Endothelial cell of umbilical vein (primary cell): ENCODE measurements around the gene PIGZ.

ENCODE experiments used
- CTCF ChIP-seq, 2 donors: IDR thresholded peaks; 1 replicate in 1 of 2; 2 replicates in 1 of 2; pipeline ENCODE4 v1.5.1; 2011; ENCODE audit warnings: low read length in 2 of 2, mild to moderate bottlenecking in 2 of 2, moderate library complexity in 2 of 2, control low read depth in 1 of 2, inconsistent platforms in 1 of 2, low read depth in 1 of 2; ENCODE audit not compliant: insufficient read depth in 1 of 2; ENCODE audit errors: extremely low read depth in 1 of 2
- POLR2A ChIP-seq: IDR thresholded peaks from 2 replicates; pipeline ENCODE4 v1.6.1; 2012; ENCODE audit warnings: low read depth, mild to moderate bottlenecking, control low read depth, low read length

DNA sequence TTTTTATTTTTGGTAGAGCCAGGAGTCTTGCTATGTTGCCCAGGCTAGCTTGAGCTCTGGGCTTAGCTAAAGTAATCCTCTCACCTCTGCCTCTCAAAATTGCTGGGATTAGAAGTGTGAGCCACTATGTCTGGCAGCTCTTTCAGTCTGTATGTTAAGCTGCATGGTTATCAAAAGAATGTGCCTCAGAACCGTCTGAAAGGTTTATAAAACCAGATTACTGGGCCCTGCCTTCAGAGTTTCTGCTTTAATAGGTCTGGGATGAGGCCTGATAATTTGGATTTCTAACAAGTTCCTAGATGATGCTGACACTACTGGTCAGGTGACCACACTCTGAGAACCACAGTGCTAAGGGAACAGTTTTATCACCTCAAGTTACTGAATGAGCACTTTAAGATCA lies 66.3 kb downstream of the PIGZ start:
- TF ChIP-seq CTCF (IDR thresholded peaks at IDR 0.05; ENCODE audit: extremely low read depth in 1 of 2, insufficient read depth in 1 of 2, low read depth in 1 of 2, low read length in 2 of 2) (no peak), POLR2A (no peak)
